Inferior parietal cortex (tissue), 1 donor: ENCODE results near the gene STK40.

Experiments
- DNase-seq: peaks from one replicate; pipeline ENCODE4 v3.0.0-alpha.2; 2016; ENCODE audit errors: extremely low spot score

STK40 gene

GRCh38 chr1:36372617-36373016 is 13.1 kb downstream of the STK40 start:
- no peak for DNase-seq

DNA sequence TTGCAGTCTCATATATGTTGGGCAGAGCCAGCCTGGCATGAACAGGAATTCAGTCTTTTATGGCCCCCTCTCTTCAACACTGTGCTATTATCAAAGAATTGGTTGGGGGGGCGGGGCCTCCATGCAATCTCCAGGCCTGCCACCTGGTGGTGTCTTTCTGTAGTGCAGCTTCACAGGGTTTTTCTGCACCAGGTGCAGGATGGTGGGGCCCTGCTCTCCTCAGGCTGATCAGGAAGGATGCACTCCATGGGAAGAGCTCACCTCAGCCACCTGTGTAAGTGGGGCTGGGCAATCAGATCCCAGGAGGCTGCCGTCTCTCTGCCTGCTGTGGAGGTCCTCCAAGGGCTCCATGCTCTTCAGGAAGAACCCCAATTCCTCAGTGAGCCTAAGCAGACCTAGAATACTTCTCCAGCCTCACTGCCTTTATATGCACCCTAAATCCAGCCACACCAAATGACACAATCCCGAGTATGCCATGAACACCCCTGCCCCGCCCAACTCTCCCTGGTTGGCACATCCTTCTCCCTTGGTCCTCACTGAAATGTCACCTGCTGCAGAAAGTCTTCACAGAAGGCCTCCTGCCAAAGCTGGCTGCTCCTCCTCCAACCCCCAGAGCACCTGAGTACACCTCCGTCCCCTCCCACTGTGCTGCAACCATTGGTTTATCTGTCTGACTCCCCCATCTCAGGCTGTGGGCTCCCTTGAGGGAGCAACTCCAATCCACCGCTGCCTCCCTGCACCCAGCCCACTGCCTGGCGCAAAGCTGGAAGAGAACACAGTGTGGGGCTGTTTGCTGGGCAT is 16.5 kb downstream of the STK40 start:
- DNase-seq: peak; percentile 84

DNA sequence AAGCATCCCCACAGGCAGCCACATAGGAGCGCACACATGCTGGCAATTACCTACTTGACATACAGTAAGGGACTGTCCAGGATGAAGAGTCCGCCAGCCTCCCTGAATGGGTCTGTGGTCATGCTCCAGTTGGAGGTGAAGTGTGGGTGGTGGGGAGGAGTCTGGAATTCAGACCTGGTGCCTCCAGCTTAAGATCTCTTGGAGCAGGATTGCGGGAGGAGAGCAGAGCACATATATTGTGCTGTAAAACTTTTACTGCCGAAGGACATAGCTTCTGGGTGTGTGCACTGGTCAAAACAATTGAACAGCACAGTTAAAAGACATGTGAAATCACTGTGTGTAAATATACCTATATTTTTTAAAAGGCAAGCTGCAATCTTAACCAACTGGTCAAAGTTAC is 17.9 kb downstream of the STK40 start:
- no peak for DNase-seq

- no peak for DNase-seq
Measured at GRCh38 chr1:36367066-36367465, 18.7 kb downstream of the STK40 start.

DNA sequence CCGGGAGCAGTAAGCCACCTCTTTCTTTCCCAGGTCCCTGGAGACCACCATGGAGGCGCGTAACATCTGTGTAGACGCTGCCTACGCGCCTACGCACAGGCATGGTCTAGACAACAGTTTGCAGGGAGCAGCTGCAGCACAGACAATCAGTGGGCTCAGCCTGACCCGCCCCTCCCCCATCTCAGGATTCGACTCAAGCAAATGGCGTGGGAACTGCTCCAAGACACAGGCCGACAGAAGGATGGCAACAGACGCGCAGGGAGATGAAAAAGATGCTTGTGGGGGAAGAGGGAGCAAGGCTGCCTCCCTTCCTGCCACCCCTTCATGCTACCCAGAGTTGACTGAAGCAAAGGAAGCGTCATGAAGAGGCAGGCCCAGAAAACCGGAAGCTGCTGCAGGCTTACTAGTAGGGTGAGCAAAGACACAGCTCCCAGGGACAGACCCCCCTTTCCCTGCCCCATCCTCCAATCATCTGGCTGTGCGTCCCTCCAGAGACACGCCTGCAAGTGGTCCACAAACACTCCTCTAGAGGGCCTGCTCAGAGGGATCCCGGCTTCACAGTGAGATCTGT is 19.5 kb downstream of the STK40 start:
- peak; percentile 47 for DNase-seq

- peak; percentile 69 for DNase-seq
Measured at GRCh38 chr1:36365381-36365780, 20.3 kb downstream of the STK40 start.

DNA sequence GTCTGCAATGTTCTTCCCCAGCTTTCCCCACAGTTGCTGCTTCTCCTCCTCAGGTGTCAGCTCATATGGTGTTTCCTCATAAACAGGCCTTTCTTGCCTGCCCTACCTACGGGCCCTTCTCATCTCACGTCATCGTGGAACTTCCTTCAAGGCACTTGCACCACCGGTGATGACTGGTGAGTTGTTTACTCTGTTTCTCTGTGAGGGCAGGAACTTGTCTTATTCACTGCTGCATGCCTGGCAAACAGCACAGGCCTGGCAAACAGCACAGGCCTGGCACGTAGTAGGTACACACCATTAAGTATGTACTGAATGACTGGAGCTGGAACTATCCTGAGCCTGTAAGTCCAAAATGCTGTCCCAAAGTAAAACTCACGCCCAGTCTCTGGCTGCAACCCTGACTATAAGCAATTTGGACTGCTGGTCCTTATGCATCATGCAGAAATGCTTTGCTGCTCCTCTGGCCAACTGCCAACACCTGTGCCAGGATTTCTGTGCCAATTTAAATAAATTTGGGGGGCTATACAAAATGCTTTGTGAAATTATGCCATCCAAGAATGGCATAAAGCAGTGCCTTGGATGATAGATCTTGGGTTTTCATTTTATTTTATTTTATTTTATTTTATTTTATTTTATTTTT is 25.7 kb downstream of the STK40 start:
- no peak for DNase-seq

- no peak for DNase-seq
Measured at GRCh38 chr1:36359383-36359782, 26.3 kb downstream of the STK40 start.

DNA sequence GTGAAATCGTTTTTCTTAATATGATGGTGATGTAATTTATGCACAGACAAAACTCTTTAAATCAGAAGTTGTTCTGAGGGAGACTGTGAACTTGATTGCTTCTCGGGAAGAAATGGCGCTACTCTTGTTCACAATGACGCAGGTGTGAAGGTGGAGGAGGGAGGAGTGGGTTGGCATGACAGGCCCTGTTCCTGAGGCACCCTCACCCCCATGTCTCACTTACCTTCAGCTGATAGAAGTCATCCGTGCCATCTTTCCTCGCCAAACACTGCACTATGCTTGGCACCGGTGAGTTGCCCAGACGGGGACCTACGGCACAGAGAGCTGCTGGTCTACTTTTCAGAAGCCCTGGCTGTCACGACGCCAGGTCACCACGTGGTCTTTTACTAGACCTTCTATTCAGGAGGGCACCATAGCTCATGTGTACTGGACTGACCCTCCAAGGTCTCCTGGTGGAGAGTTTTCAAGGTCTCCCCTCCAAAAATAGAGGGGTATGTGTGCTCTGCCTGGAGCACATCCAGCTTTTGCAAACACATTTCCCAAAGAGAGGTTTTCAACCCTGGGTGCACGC is 27.1 kb downstream of the STK40 start:
- no peak for DNase-seq

- DNase-seq: no peak
Measured at GRCh38 chr1:36355811-36356210, 29.9 kb downstream of the STK40 start.

- no peak for DNase-seq
Measured at GRCh38 chr1:36354486-36354885, 31.2 kb downstream of the STK40 start.

- no peak for DNase-seq
Measured at GRCh38 chr1:36352910-36353878, 32.5 kb downstream of the STK40 start.

DNA sequence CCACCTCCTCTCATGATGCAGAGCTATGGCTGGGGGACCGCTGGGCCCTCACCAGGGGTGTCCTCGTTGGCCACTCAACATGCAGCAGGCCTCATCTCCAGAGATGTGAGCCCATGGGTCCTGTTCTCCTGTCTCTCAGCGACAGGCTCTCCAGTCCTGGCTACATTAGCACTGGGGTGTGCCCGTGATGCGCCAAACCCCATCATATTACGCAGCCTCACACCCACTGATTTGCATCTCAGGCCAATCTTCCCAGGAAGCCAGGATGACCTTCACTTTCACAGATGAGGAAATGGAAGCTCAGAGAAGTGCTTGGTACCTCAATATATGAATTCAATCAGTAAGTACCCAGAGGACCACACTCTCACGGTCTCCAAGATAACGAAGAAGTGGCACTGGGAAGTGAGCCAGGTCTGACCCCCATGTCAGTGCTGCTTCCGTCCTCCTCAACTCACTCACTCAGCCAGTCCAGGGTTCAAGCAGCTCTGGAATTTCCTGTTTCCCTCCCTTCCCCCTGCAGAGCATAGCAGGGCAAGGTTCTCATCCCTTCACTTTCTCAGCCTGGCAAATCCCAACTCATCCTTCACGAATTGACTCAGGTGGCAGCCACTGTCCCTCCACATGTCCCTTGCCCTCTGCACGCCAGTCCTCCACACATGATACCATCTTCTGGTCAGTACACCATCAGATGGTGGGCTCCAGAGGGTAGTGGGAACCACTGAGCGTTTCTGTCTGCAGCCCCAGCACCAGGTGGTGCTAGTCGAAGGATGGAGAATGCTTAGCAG is 33.4 kb downstream of the STK40 start:
- no peak for DNase-seq

DNA sequence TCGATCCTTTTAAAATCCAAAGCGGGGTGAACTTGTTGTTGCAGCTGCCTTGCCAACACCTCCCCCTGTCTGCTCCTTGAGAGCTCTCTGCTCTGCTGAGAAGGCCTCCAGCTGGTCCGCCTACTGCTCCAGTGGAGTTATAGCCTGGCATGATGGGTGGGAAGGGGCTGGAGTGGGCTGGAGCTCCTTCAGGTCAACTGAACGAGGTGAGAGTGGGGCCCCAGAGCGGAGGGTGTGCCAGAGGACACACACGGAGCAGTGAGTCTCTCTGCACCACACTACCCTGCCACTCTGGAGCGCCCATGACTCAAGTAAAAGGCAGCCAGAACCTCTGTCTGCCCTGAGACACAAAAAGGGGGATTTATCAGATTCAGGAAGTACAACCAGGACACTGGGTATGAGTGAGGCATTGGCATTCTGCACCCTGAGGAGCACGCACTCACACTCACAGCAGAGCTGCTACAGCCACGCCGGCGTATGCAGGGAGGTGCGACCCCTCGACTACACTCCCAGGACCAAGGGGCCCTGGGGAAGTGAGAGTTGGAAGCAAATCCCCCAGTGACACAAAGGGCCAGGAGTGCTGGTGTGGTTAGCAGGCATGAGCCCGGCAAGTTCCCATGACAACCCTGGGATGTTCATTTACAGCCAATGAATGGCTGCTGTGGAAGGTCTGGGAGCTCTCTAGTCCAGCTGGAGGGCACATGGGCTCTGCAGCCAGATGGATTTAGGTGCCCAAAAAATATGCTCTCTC is 34.3 kb downstream of the STK40 start:
- no peak for DNase-seq

DNA sequence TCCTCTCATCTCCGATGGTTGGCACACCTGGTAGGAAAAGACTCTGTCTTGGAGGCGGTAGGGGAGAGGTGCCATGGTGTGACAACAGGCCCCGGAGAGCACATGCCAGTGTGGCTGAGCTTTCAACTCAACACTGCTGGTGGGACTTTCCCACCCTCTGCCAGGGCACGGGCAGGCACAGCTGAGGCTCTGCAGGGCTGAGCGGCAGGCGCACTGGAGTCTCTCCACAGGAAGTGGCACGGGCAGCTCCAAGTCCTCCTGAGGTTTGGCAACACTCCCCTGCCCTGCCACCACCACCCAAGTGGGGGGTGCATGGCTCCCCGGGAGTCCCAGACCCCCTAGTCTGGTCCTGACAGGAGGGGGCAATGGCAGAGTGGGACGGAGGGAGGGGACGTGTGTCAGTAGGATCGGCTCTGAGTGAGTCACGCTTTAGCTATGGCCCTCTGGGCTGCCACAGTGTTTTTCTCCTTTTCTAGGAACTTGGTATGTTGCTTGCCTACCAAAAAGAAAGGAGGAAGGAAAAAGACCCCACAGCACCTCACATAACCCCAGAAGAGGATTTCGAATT is 35.0 kb downstream of the STK40 start:
- DNase-seq: no peak

- no peak for DNase-seq
Measured at GRCh38 chr1:36349839-36350238, 35.9 kb downstream of the STK40 start.

DNA sequence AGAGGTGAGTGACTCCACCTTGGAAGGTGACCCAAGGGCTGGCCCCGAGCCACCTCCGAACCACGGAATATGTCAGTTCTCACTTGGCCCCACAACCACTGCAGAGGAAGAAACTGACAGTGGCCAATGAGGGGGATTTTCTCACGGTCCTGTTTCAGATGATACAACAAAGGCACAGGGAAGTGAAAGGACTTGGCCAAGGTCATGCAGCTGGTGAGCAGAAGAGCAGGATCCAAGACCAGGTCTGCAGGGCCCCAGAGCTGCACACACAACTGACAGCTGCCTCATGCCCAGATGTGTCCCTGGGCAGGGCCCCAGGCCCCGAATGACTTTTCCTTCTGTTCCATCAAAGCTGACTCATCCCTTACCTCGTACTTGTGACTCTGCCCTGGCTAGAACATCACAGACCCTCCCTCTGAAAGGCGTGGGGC is 36.5 kb downstream of the STK40 start:
- DNase-seq: no peak

- no peak for DNase-seq
Measured at GRCh38 chr1:36346741-36347370, 38.9 kb downstream of the STK40 start.

DNA sequence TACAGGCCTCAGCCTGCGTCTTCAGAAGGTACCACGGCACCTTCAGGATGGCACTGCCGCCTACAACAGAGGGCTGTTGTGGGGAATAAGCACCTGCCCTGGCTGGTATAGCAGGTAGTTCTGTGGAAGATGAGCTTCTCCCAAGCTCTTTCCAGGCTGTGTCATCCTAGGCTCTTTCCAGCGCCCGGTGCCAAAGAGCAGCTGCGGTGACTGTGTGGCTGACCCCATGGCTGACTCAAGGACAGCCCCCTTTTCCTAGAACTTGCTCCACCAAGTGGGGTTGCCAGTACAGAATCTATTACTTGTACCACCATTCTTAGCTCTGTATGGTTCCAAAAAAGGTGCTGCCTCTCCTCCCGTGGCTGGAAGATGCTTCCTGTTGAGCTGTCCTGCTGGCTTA is 40.4 kb downstream of the STK40 start:
- no peak for DNase-seq
